ENCODE results near the gene PAX8. TPM values are rescaled to one million over a fixed set of nuclear protein-coding genes. Genes with fewer than 3 reads are reported as not detected.
A peak's percentile ranks its signal among the peaks of the same experiment; 100 is the strongest.

Gene PAX8
- total RNA-seq, 1 donor from 2014 or later, result 19.6 TPM

DNA sequence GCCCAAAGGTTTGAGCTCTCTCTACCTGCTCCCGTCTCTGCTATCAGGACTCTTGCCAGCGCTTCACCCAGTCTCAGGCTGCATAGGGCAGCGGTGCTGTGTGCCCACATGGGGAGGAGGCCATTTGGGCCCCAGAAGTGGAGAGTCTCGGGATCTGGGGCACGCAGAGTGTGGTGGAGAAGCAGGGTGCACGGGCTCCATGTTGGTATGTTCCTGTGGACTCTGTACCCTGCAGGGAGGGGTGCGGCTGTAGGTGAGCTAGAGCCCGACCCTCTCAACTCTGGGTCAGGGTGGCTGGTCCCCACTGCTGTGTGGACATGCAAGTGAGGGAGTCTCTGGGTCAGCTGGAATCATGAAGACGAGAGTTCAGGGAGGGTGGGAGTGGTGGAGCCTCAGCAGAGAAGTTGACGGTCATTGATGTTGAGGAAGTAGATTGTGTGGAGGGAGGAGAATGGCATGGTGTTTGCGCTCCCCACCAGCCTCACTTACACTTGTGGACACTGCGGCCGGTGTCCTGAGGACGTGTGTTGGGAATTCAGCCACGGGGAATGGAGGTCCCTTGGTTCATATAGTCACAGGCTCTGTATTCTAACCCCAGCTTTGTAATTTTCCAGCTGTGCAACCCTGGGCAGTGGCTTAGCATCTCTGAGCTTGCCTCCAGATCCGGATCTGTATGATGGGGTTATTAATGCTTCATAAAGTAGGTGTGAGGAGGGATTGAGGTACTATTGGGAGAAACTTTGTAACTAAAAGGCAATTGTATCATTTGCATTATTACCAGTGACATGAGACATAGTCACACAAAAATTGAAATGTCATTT, 105.8 kb downstream of the PAX8 start:
- DNase-seq (ENCODE audit: low read depth), result no peak

DNA sequence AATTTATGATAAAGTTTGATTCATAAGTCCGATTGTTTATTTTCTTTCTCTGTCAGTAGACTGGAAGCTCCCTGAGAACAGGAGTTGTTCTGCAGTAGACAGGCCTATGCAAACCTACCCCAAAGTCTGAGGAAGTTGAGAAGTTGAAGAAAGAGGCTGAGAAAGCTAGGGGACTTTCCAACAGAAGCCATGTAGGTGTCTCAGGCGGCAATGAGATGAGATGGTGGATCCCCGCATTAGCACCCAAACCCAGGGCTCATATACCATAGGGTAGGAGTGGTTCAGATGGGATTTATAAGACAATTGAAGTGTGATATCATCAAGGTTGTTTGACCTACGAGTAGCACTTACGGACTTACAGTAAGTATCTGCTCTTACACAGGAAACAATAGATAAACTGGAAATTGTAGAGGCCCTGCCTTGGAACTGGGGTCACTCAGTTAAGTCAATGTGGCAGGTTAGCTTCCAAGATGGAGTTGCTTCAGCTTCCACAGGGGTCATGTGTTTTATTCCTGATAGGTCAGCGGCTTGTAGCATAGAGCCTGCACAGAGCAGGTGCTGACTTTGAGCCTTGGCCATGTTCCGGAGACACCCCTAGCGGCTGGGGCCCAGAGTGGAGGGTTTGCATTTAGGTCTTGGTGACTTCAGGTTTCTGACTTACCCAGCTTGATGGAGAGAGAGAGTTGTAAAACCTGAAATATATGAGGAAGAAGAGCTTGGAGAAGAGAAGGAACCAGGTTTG, 107.2 kb downstream of the PAX8 start:
- no peak for DNase-seq (ENCODE audit: low read depth)

DNA sequence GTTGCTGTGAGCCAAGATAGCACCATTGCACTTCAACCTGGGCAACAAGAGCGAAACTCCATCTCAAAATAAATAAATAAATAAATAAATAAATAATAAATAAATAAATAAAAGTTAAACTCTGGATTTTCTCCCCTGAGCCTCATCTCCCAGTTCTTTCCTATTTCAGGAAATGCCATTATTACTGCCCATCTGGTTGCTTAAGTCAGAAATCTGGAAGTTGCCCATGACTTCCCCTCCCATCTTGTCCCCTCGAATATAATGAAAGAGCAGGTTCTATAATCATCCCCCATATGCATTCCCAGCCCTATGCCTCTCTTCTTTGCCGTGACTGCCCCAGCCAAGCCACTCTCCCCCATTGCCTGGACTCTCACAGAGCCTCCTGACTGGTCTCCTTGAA, 109.1 kb downstream of the PAX8 start:
- DNase-seq (ENCODE audit: low read depth), result no peak

DNA sequence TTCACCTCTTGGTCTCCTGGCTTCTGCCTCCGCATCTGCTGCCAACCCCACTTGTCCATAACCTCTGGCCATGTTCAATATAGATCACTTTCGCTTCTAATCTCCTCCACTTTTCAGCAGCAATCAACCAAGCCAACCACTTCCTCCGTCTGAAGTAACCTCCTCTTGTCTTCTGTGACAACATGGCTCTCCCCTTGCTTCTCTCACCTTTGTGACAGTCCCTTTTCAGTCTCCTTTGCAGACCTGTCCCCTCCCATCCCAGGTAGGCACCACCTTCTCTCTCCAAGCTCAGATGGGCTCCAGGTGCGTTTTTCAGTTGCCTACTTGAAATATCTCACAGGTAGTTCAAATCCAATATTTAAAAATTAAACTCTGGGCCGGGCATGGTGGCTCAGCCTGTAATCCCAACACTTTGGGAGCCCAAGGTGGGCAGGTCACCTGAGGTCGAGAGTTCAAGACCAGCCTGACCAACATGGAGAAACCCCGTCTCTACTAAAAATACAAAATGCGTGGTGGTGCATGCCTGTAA, 109.7 kb downstream of the PAX8 start:
- DNase-seq (ENCODE audit: low read depth), result no peak

DNA sequence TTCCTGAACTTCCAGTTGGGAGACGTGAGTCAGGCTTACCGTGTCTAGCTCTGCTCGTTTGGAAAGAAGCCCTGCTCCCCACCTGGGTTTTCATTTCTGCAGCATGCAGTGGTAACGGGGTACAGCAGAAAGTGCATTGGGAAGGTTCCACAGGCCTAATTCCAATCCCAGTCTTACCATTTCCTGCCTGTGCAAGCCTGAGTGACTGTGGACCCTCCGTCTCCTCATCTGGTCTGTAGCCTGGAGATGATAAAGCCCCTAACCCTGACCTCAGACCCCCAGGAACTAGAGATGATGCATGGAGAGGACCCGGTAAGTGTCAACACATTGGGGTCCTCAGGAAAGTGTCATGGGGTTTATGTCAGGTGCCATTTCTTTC, 110.8 kb downstream of the PAX8 start:
- DNase-seq (ENCODE audit: low read depth), result no peak

DNA sequence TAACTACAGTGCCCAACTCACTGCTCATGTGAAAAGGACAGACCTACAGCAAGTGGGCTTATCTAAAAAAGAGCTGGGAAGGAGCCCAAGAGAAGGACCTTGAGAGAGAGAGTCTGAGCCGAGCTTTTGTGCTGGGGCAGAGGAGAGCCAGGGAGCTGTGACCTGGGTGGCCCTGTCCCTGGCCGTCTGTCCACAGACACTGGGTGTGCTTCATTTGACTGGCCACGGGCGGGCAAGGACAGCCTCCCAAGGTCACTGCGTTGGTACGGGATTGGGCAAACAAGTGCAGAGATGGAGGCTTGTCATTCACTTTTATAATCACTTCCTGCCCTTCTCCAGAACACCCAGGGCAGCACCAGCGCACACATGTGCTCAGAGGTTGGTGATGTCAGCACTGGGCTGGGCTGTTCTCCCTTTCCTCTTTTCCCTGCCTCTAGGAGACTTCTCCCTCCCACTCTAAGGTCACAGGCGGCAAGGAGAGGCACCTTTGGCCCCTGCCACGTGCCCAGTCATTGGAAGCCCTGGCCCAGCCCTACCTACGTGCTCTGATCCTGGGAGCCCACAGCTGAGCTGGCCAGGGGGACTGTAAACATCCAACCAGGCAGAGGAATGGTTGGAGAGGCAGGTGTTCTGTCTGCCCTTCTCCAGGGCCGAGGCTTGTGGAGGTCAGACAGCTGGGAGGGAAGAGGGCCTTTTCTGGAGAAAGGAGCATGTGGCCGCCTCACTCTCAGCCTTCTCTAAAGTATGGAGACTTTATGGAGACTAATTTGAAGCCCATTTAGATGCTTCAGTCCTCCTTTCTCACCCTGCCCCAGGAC, 111.4 kb downstream of the PAX8 start:
- peak; percentile 10 for DNase-seq (ENCODE audit: low read depth)

DNA sequence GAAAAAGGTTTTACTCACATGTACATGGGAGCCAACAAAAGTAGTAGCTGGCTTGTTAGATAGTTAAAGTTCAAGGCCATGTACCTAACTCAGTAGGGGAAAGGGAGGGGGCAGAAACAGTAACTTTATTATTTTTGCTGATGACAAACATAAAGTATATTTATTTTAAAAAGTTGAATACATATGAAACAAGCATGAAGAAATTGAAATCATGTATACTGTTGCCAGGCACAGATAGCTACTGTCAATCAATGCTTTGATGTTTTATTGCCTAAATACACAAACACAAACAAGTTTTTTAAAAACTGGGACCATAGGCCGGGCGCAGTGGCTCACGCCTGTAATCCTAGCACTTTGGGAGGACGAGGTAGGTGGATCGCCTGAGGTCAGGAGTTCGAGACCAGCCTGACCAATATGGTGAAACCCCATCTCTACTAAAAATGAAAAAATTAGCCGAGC, 112.5 kb downstream of the PAX8 start:
- no peak for DNase-seq (ENCODE audit: low read depth)

Other genes starting within 250 kb of the PAX8 start
- gene IL36B, start 226.1 kb downstream of the PAX8 start, total RNA-seq, result not detected in 2 replicates
- not detected in 2 replicates for gene IL36RN, start 219.7 kb downstream of the PAX8 start, total RNA-seq
- gene IL1F10, start 211.0 kb downstream of the PAX8 start, total RNA-seq, result not detected in 2 replicates
- gene IL1RN, start 151.3 kb downstream of the PAX8 start, total RNA-seq, result not detected in 2 replicates
- gene PSD4, start 105.0 kb downstream of the PAX8 start, total RNA-seq, result 0.83 and 1.2 TPM in 2 replicates
- gene ZNG1B, start 158.8 kb upstream of the PAX8 start, total RNA-seq, result 47.7 and 50.5 TPM in 2 replicates
- 0.26 and 0.43 TPM in 2 replicates for gene FOXD4L1, start 219.7 kb upstream of the PAX8 start, total RNA-seq